ENCODE data around the gene DUSP18. TPM values are rescaled to one million over a fixed set of nuclear protein-coding genes. Genes with fewer than 3 reads are reported as not detected.

Gene DUSP18
- total RNA-seq, 3 donors from 2014 or later, result 5.9 to 12.0 (median 8.0) TPM

DNA sequence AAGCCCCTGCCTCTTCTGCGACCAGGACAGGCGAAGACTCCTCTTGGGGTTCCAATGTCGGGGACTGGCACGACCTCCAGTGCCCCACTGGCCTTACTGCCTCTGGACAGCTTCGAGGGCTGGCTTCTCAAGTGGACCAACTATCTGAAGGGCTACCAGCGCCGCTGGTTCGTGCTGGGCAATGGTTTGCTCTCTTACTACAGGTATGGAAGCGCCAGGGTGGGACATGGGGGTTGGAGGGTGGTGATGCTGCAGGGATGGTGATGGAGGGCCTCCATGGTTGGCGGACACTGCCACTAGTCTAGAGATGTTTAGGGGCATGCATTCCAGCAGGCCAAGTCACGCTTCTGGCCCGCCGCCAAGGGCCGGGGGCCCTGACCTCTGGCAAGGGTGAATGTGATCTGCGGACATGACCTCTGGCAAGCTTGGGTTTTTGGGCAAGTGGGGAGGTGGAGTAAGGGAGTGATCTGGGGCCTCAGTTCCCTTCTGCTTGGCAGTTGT, 27.7 kb upstream of the DUSP18 start:
- no peaks in the 10 kb centered on the region for H3K9me3 ChIP-seq
- no peaks in the 10 kb centered on the region for H3K27me3 ChIP-seq
- DNase-seq (ENCODE audit: low spot score in 2 of 2), result no peak
- H3K36me3 ChIP-seq, result no peaks in the 10 kb centered on the region
- TF ChIP-seq, protein P1, sequence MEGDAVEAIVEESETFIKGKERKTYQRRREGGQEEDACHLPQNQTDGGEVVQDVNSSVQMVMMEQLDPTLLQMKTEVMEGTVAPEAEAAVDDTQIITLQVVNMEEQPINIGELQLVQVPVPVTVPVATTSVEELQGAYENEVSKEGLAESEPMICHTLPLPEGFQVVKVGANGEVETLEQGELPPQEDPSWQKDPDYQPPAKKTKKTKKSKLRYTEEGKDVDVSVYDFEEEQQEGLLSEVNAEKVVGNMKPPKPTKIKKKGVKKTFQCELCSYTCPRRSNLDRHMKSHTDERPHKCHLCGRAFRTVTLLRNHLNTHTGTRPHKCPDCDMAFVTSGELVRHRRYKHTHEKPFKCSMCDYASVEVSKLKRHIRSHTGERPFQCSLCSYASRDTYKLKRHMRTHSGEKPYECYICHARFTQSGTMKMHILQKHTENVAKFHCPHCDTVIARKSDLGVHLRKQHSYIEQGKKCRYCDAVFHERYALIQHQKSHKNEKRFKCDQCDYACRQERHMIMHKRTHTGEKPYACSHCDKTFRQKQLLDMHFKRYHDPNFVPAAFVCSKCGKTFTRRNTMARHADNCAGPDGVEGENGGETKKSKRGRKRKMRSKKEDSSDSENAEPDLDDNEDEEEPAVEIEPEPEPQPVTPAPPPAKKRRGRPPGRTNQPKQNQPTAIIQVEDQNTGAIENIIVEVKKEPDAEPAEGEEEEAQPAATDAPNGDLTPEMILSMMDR (IDR thresholded peaks at IDR 0.05), result no peak
- TF ChIP-seq POLR2A (IDR thresholded peaks at IDR 0.05), result no peak
- no peak for TF ChIP-seq POLR2AphosphoS5 (IDR thresholded peaks at IDR 0.05)
- H3K4me1 ChIP-seq, result no peaks in the 10 kb centered on the region
- intact Hi-C loops (cut with DNase I; ENCODE audit: low total_unique reads), result no loop called here
- peak overlapping the region; percentile 51 to 81 (median 71) for H3K4me3 ChIP-seq
- peak overlapping the region; percentile 51 to 69 for H3K27ac ChIP-seq

DNA sequence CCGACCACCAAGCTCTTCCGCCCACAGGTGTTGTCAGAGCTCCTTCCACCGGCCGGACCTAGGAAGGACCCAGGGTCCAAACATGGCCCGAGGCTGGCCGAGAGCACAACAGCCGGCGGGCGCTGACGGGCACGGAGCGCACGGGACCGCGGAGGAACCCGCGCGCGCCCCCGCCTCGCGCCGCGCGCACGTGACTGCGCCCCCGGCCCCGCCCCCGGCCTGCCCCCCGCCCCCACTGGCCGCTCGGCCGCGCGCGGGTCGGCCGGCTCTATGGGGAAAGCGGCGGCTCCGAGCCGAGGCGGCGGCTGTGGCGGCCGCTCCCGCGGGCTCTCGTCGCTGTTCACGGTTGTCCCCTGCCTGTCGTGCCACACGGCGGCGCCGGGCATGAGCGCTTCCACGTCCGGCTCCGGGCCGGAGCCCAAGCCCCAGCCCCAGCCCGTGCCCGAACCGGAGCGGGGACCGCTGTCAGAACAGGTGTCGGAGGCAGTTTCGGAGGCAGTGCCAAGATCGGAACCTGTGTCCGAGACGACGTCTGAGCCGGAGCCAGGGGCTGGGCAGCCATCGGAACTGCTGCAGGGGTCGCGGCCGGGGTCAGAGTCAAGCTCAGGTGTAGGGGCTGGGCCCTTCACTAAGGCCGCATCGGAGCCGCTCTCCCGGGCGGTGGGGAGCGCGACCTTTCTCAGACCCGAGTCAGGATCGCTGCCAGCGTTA, 27.1 kb upstream of the DUSP18 start, which contains the start of gene OSBP2:
TSS of gene OSBP2 (plus strand) at position 235 of the 711 bp plus-strand sequence. CDS start at position 271, 36 bp downstream.
- DNase-seq (ENCODE audit: low spot score in 2 of 2), result no peak
- Histone ChIP-seq H3K4me3 (peak within 1 kb of the TSS; percentile 51 to 81 (median 71)), H3K27me3 (no peaks in the 10 kb centered on the region), H3K9me3 (no peaks in the 10 kb centered on the region), H3K27ac (peak within 1 kb of the TSS; percentile 88), H3K36me3 (no peaks in the 10 kb centered on the region), H3K4me1 (no peaks in the 10 kb centered on the region)
- intact Hi-C loops (cut with DNase I; ENCODE audit: low total_unique reads), result no loop called here
- TF ChIP-seq POLR2A (IDR thresholded peaks at IDR 0.05), result no peak

DNA sequence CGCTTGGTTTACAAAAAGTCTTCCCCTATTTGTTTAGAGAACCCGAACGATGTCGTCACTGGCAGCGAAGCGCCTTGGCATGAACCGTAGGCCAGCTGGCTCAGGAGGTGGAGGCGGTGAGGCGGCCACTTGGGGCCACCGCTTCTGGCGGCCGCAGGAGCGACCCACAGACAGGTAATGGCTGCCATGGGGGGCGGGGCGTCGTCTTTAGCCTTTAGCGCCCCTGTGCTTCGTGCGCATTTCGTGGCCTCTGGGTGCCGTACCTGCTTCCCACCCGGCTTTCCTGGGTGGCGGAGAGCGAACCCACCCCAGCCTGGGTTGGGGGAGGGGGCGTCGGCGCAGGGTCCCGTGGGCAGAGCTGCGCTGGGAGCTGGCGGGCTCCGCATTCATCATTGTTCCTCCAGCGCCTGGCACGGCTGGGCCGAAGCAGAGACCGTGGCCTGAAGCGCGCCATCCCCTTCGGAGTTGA, 26.5 kb upstream of the DUSP18 start:
- Histone ChIP-seq H3K27ac (peak overlapping the region; percentile 88), H3K4me1 (no peaks in the 10 kb centered on the region), H3K36me3 (no peaks in the 10 kb centered on the region), H3K4me3 (peak overlapping the region; percentile 51 to 81 (median 71)), H3K9me3 (no peaks in the 10 kb centered on the region), H3K27me3 (no peaks in the 10 kb centered on the region)
- peak; percentile 60 to 65 for DNase-seq (ENCODE audit: low spot score in 2 of 2)
- intact Hi-C loops (cut with DNase I; ENCODE audit: low total_unique reads), result no loop called here
- TF ChIP-seq, protein P1 (IDR thresholded peaks at IDR 0.05), result no peak
- no peak for TF ChIP-seq POLR2AphosphoS5 (IDR thresholded peaks at IDR 0.05)
- TF ChIP-seq POLR2A (IDR thresholded peaks at IDR 0.05), result no peak

DNA sequence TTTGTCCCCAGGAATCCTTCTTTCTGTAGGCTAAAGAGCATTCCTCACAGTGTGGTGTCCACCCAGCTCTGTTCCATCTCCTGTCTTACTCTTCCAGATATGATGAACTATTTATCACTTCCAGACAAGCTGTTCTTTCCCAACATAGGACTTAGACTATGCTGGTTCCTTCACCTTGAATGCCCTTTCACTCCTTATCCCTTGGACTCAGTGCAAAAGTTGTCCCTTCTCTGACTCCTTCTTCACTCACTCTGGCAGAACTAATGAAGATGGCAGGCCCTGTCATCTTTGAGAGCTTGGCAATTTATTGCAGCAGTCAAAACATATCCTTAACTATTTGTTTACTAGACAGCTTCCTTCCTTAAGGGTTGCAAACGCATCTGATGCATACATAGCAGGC, 23.5 kb upstream of the DUSP18 start:
- TF ChIP-seq POLR2A (IDR thresholded peaks at IDR 0.05) (no peak), POLR2AphosphoS5 (IDR thresholded peaks at IDR 0.05) (no peak)
- TF ChIP-seq, protein P1 (IDR thresholded peaks at IDR 0.05), result no peak
- H3K9me3 ChIP-seq, result no peaks in the 10 kb centered on the region
- H3K27me3 ChIP-seq, result no peaks in the 10 kb centered on the region
- no peak overlapping the region for H3K27ac ChIP-seq
- DNase-seq (ENCODE audit: low spot score in 2 of 2), result no peak
- H3K4me3 ChIP-seq, result no peak overlapping the region
- no peaks in the 10 kb centered on the region for H3K4me1 ChIP-seq
- no peaks in the 10 kb centered on the region for H3K36me3 ChIP-seq
- intact Hi-C loops (cut with DNase I; ENCODE audit: low total_unique reads), result no loop called here

DNA sequence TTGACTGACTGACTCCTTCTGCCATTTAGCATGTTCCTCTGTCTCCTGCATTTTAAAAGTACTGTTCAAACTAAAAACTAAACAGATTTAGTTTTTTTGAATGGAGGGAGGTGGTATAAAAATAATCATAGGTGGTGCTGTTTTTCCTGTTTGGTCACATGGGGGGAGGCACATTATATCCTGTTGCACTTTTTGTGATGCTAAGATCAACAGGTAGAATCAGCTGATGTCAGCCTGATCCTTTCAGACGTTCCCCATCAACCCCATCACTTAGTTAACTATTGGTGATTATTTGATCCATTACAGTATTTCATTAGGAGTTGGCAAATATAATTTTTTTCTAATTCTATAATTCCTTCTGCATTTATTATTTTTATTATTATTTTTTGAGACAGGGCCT, 21.9 kb upstream of the DUSP18 start:
- H3K27me3 ChIP-seq, result no peaks in the 10 kb centered on the region
- DNase-seq (ENCODE audit: low spot score in 2 of 2), result no peak
- H3K4me1 ChIP-seq, result no peaks in the 10 kb centered on the region
- H3K36me3 ChIP-seq, result no peaks in the 10 kb centered on the region
- no peak overlapping the region for H3K27ac ChIP-seq
- H3K9me3 ChIP-seq, result no peaks in the 10 kb centered on the region
- intact Hi-C loops (cut with DNase I; ENCODE audit: low total_unique reads), result no loop called here
- TF ChIP-seq, protein P1 (IDR thresholded peaks at IDR 0.05), result no peak
- no peak for TF ChIP-seq POLR2AphosphoS5 (IDR thresholded peaks at IDR 0.05)
- TF ChIP-seq POLR2A (IDR thresholded peaks at IDR 0.05), result no peak
- no peak overlapping the region for H3K4me3 ChIP-seq

All from breast epithelium (tissue), 4 donors.